HepG2 (cell line): Measurements from ENCODE around the gene DSCAM. TPM values are rescaled to one million over a fixed set of nuclear protein-coding genes. Genes with fewer than 3 reads are reported as not detected.

ENCODE experiments used
- ATAC-seq: fragments of 200-7000 bp; cut with Tn5 transposase; 3 replicates; pipeline ENCODE4 v1.9.1; 2020; ENCODE audit warnings: mild to moderate bottlenecking, moderate library complexity
- BruUV-seq: library from RNA; stranded (reverse); fragments of 400-500 nt; replicated peaks from 2 replicates; lab custom pipeline; 2021; lab: Mats Ljungman, UMichigan
- CTCF ChIA-PET: fragments of 300-600 bp; formaldehyde crosslinking; extraction: SDS; loops from one replicate; lab custom pipeline; 2021; ENCODE audit warnings: low total read pairs, inconsistent platforms, low intra/inter-chr PET ratio; lab: Yijun Ruan, JAX
- POLR2A ChIA-PET: fragments of 350-600 bp; sonication (Branson Sonifier 250); formaldehyde crosslinking; loops from one replicate; lab custom pipeline; 2020; ENCODE audit warnings: antibody characterized with exemption, inconsistent platforms; lab: Yijun Ruan, JAX
- DNase-seq: peaks from one replicate; pipeline ENCODE4 v3.0.0-alpha.2; 2015; ENCODE audit warnings: low spot score
- FAIRE-seq: peaks from 3 replicates; lab custom pipeline; 2011; peaks lifted over from hg19 to GRCh38; lab: Jason Lieb, UNC
- H2AFZ ChIP-seq: one replicate; pipeline ENCODE4 v1.6.1; 2011; ENCODE audit warnings: low read length, inconsistent platforms
- H3K27ac ChIP-seq: fragments of 300-600 bp; 3 replicates; pipeline ENCODE4 v1.8.0; 2011; ENCODE audit warnings: mixed run types, mild to moderate bottlenecking, mixed read lengths, low read length, inconsistent platforms; ENCODE audit not compliant: insufficient read depth; ENCODE audit errors: extremely low read length
- H3K27me3 ChIP-seq, 2 experiments: fragments of 200-600 bp in 1 of 2; 2 replicates in 1 of 2; 3 replicates in 1 of 2; pipeline versions ENCODE4 v1.6.0 to v1.8.0; 2011; ENCODE audit warnings: low read length in 2 of 2, mild to moderate bottlenecking in 2 of 2, moderate library complexity in 2 of 2, inconsistent platforms in 1 of 2; ENCODE audit not compliant: insufficient read depth in 2 of 2, control insufficient read depth in 1 of 2
- H3K36me3 ChIP-seq, 2 experiments: fragments of 200-600 bp in 1 of 2; replicated peaks in 1 of 2; 2 replicates in 1 of 2; 3 replicates in 1 of 2; pipeline versions ENCODE4 v1.5.1 to v1.8.0; 2011; ENCODE audit warnings: low read length in 2 of 2, inconsistent platforms in 1 of 2; ENCODE audit not compliant: insufficient read depth in 2 of 2, control insufficient read depth in 1 of 2
- H3K4me1 ChIP-seq: 2 replicates; pipeline ENCODE4 v1.5.1; 2012; ENCODE audit warnings: low read length, inconsistent platforms; ENCODE audit not compliant: insufficient read depth
- H3K4me2 ChIP-seq: 2 replicates; pipeline ENCODE4 v1.6.0; 2011; ENCODE audit warnings: low read depth, low read length, inconsistent platforms
- H3K4me3 ChIP-seq, 3 experiments: fragments of 200-600 bp in 1 of 3; sonication (generic), shearing (Covaris generic) in 1 of 3; replicated peaks in 1 of 3; 2 replicates each; pipeline ENCODE4 v1.5.1; 2011 to 2016; ENCODE audit warnings: low read length in 3 of 3, inconsistent platforms in 2 of 3, low read depth in 2 of 3, mild to moderate bottlenecking in 2 of 3, control low read depth in 1 of 3, mixed read lengths in 1 of 3; ENCODE audit not compliant: insufficient read depth in 1 of 3
- H3K79me2 ChIP-seq: one replicate; pipeline ENCODE4 v1.6.1; 2011; ENCODE audit warnings: low read length, inconsistent platforms; ENCODE audit not compliant: insufficient read depth
- H3K9ac ChIP-seq: 2 replicates; pipeline ENCODE4 v1.6.0; 2011; ENCODE audit warnings: mild to moderate bottlenecking, low read depth, low read length, inconsistent platforms; ENCODE audit not compliant: insufficient read depth
- H3K9me3 ChIP-seq: 2 replicates; pipeline ENCODE4 v1.5.1; 2012; ENCODE audit warnings: mild to moderate bottlenecking, low read length
- H4K20me1 ChIP-seq: 2 replicates; pipeline ENCODE4 v1.6.0; 2011; ENCODE audit warnings: inconsistent platforms, mild to moderate bottlenecking, low read length, moderate library complexity; ENCODE audit not compliant: insufficient read depth
- POLR2AphosphoS2 ChIP-seq: IDR thresholded peaks from 2 replicates; pipeline ENCODE4 v1.6.1; 2011; ENCODE audit warnings: low read depth, low read length, improper control_type of control experiment
- SIX4 ChIP-seq: sonication (generic); formaldehyde crosslinking; IDR thresholded peaks from 2 replicates; pipeline ENCODE4 v1.4.0; 2020; ENCODE audit warnings: missing genetic modification reagents
- SMARCC2 ChIP-seq: fragments of 450-650 bp; IDR thresholded peaks from 2 replicates; pipeline ENCODE4 v1.6.1; 2017; ENCODE audit warnings: antibody characterized with exemption, mild to moderate bottlenecking
- SMARCE1 ChIP-seq: fragments of 450-650 bp; IDR thresholded peaks from 2 replicates; pipeline ENCODE4 v1.6.1; 2017; ENCODE audit warnings: borderline replicate concordance
- ZFX ChIP-seq: sonication (generic); formaldehyde crosslinking; IDR thresholded peaks from 2 replicates; pipeline ENCODE4 v1.4.0; 2020; ENCODE audit warnings: mild to moderate bottlenecking, low read depth, missing genetic modification reagents, moderate library complexity
- ZNF274 ChIP-seq: sonication (generic); formaldehyde crosslinking; IDR thresholded peaks from 2 replicates; pipeline ENCODE4 v1.5.1; 2020; ENCODE audit warnings: mild to moderate bottlenecking, missing genetic modification reagents
- ZNF674 ChIP-seq: sonication (generic); formaldehyde crosslinking; IDR thresholded peaks from 2 replicates; pipeline ENCODE4 v1.5.0; 2020; ENCODE audit warnings: low read depth, mild to moderate bottlenecking, missing genetic modification reagents
- WGBS: methylation state at CpG from one replicate; pipeline ENCODE4 v1.1.6; 2017; ENCODE audit warnings: low lambda C conversion rate; 5-methylcytosine and 5-hydroxymethylcytosine counted together
- in situ Hi-C: cut with HindIII; loops from 2 replicates; pipeline ENCODE4 v1.10.0; 2017; ENCODE audit warnings: low pct_unique_long_range_greater_than_20kb; ENCODE audit not compliant: extremely low pct_ligation_motif_present
- intact Hi-C: fragments of 100-400 bp; cut with micrococcal nuclease; formaldehyde crosslinking; loops from one replicate; pipeline ENCODE4 v1.10.0; 2022; ENCODE audit not compliant: unreplicated experiment
- polyA plus RNA-seq, 8 experiments: library from polyadenylated mRNA; depleted of rRNA in 3 of 8; stranded (reverse) in 7 of 8; unstranded in 1 of 8; fragments of >200 nt; fragmentation: Illumina TruSeq in 4 of 8; extraction: Trizol in 4 of 8; gene quantifications; 2 replicates each; pipeline versions ENCODE4 v1.2.1 to v1.2.3, GENCODE V29; 2011 to 2016; ENCODE audit warnings: low read depth in 4 of 8, missing spikeins in 1 of 8, mixed read lengths in 1 of 8; ENCODE audit not compliant: insufficient read depth in 1 of 8
- total RNA-seq, 5 experiments: library from RNA; depleted of rRNA; stranded (reverse); fragments of >200 nt; fragmentation: Illumina TruSeq; extraction: Trizol; gene quantifications; 2 replicates each; pipeline ENCODE4 v1.2.3, GENCODE V29; 2016; ENCODE audit warnings: low read depth in 1 of 5
- TF ChIP-seq, protein P1 (sequence below): sonication (generic); formaldehyde crosslinking; IDR thresholded peaks from 2 replicates; pipeline ENCODE4 v1.4.0; 2020; ENCODE audit warnings: mild to moderate bottlenecking, missing genetic modification reagents

DSCAM gene
- total and polyA plus RNA-seq, 2 of the 13 experiments (the other 11 are each of a cell fraction or from before 2014, with no cell fraction given) = not detected

DNA sequence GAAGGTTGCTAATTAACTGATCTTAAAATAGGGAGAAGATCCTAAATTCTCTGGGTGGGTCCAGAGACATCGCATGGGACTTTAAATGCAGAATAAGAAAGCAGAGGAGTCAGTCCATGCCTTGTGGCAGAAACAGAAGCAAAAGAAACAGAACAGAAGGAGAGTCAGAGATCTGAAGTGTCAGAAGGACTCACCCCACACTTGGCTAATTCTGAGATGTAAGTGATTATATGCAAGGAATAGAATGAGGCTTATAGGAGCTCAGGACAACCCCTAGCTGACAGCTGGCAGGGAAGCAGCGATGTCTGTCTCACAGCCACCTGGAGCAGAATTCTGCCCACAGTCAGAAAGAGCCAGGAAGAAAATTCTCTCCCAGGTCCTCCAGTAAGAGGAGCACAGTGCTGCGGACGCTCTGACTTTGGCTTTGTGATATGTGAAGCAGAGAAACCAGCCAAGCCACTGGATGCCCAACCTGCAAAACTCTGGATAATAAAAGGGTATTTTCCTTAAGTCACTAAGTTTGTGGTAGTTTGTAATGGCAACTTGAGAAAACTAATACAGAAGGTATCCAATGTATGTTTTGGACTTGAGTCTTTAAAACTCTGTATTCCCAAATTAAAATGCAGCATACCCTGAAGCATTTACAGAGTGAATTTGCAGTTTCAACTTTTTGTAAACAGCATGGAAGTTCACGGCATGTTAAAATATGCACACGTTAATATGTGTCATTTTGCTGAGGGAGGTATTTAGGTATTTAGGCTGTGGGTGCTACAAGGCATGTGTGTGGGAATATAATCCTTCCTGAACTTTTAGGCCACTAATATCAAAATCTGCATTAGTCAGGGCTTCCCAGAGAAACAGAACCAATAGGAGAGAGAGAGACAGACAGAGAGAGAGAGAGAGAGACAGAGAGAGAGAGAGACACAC is 591.2 kb downstream of the DSCAM start:
- no TSS peak for BruUV-seq
- no peak overlapping the region for H3K9ac ChIP-seq
- H3K4me1 ChIP-seq = no peaks in the 10 kb centered on the region
- no peaks in the 10 kb centered on the region for H4K20me1 ChIP-seq
- intact Hi-C loops (no loop called here), in situ Hi-C loops (no loop called here)
- CTCF ChIA-PET = no interaction called here
- POLR2A ChIA-PET = no interaction called here
- H3K4me3 ChIP-seq = no peak overlapping the region
- no peak overlapping the region for H2AFZ ChIP-seq
- H3K27ac ChIP-seq = no peak overlapping the region
- WGBS = 13% methylated on average over 6 of the region's 6 CpGs
- H3K27me3 ChIP-seq = no peaks in the 10 kb centered on the region
- H3K79me2 ChIP-seq = no peaks in the 10 kb centered on the region
- FAIRE-seq = no peak
- peaks cover 97% of the 10 kb centered on the region for H3K9me3 ChIP-seq
- TF ChIP-seq SIX4 (CRISPR knock-in tag) = no peak
- no peak for TF ChIP-seq SMARCC2
- no peak for TF ChIP-seq SMARCE1
- TF ChIP-seq, protein P1, sequence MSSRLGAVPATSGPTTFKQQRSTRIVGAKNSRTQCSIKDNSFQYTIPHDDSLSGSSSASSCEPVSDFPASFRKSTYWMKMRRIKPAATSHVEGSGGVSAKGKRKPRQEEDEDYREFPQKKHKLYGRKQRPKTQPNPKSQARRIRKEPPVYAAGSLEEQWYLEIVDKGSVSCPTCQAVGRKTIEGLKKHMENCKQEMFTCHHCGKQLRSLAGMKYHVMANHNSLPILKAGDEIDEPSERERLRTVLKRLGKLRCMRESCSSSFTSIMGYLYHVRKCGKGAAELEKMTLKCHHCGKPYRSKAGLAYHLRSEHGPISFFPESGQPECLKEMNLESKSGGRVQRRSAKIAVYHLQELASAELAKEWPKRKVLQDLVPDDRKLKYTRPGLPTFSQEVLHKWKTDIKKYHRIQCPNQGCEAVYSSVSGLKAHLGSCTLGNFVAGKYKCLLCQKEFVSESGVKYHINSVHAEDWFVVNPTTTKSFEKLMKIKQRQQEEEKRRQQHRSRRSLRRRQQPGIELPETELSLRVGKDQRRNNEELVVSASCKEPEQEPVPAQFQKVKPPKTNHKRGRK (CRISPR knock-in tag) = no peak
- TF ChIP-seq ZNF674 (CRISPR knock-in tag) = no peak
- no peak for TF ChIP-seq POLR2AphosphoS2
- no peak for TF ChIP-seq ZFX (CRISPR knock-in tag)
- no peak for TF ChIP-seq ZNF274 (CRISPR knock-in tag)
- DNase-seq = no peak
- ATAC-seq = no peak
- H3K4me2 ChIP-seq = no peak overlapping the region
- H3K36me3 ChIP-seq = no peaks in the 10 kb centered on the region
